ENCODE results near the gene DTYMK.

GRCh38 chr2:241629762-241630435, 56.7 kb downstream of the DTYMK start:
- TF ChIP-seq POLR2A (IDR thresholded peaks at IDR 0.05; ENCODE audit: low read depth, low read length) (no peak), POLR2AphosphoS5 (IDR thresholded peaks at IDR 0.05; ENCODE audit: low read depth, low read length) (no peak)
